ENCODE data around the gene OR8B4.

The OR8B4 gene

DNA sequence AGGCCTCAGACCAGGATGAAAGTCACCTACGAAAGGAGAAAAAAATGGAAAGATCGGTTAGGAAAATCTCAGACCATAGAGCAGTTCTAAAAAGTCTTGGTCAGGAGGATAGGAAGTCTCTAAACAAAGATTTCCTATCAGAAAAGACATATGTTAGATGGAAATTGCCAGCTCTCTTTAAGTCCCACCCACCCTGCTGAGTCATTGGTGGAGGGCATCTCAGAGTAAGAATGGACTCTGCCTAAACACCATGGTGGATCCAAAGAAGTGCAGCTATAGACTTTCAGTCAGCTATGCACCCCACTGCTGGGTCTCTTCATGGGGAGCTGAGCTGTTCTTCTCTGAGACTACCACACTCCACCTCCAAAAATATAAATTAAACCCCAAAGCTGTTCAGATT is 44.1 kb downstream of the OR8B4 start:
- H3K4me3 ChIP-seq (ENCODE audit: low read depth, low read length) = no peak overlapping the region
- in situ Hi-C loops (cut with HindIII; ENCODE audit: low pct_ligation_motif_present, low sequenced_read_pairs) = no loop called here
- DNase-seq = no peak
- H3K36me3 ChIP-seq (replicated peaks) = no peaks in the 10 kb centered on the region
- TF ChIP-seq, protein P1, sequence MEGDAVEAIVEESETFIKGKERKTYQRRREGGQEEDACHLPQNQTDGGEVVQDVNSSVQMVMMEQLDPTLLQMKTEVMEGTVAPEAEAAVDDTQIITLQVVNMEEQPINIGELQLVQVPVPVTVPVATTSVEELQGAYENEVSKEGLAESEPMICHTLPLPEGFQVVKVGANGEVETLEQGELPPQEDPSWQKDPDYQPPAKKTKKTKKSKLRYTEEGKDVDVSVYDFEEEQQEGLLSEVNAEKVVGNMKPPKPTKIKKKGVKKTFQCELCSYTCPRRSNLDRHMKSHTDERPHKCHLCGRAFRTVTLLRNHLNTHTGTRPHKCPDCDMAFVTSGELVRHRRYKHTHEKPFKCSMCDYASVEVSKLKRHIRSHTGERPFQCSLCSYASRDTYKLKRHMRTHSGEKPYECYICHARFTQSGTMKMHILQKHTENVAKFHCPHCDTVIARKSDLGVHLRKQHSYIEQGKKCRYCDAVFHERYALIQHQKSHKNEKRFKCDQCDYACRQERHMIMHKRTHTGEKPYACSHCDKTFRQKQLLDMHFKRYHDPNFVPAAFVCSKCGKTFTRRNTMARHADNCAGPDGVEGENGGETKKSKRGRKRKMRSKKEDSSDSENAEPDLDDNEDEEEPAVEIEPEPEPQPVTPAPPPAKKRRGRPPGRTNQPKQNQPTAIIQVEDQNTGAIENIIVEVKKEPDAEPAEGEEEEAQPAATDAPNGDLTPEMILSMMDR (IDR thresholded peaks at IDR 0.05; ENCODE audit: low read depth, low read length, missing control alignments) = no peak
- H3K27me3 ChIP-seq (replicated peaks) = no peaks in the 10 kb centered on the region
- no peak overlapping the region for H3K27ac ChIP-seq

DNA sequence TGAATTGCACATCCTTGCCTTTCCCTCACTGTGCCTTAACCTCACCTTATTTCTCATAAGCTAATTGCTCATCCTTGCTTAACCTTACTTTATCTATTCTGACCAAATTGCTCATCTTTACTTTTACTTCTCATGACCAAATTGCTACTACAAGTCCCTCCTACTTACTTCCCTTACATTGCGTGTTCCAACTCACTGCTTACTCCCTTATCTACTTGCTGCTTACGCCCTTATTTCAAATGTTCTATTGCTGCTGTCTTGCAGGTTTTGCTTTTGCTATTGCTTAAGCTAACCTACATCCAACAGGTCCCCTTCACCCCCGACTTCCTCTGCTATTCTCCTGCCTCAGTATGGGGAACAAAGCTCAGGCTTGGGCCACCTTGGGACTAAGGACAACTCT is 48.4 kb downstream of the OR8B4 start:
- H3K27ac ChIP-seq = no peak overlapping the region
- H3K27me3 ChIP-seq (replicated peaks) = no peaks in the 10 kb centered on the region
- no peaks in the 10 kb centered on the region for H3K36me3 ChIP-seq (replicated peaks)
- in situ Hi-C loops (cut with HindIII; ENCODE audit: low pct_ligation_motif_present, low sequenced_read_pairs) = no loop called here
- TF ChIP-seq, protein P1 (IDR thresholded peaks at IDR 0.05; ENCODE audit: low read depth, low read length, missing control alignments) = no peak
- no peak for DNase-seq
- H3K4me3 ChIP-seq (ENCODE audit: low read depth, low read length) = no peak overlapping the region
